ENCODE measurements around the gene COQ8A.
"Not testable (repeated sequence)": the region's sequence is repeated elsewhere in the genome, so short reads cannot be mapped to it uniquely, and the experiment has no call there.

COQ8A gene

DNA sequence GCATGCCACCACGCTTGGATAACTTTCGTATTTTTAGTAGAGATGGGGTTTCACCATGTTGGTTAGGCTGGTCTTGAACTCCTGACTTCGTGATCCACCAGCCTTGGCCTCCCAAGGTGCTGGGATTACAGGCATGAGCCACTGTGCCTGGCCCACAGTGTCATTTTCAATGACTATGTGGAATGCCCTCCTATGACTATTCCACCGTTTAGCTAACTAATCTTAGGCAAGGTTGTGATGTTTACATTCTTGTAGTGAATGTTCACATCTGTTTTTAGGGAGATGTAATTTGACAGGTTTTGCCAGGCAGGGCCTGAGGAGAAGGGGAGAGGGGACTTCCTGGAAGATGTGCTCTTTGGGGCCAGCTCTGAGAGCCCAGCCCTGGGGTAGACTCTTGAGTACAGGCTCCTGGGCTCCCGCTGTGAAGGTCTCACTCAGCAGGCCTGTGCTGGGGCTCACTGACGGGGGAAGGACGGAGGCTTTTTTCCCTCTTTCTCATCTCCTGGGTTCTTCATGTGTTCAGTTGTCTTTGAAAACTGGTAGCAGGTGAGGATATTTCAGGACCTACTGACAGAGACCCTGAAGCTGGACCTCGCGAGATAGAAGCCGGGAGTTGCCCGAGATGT is 13.2 kb downstream of the COQ8A start:
- no peak for DNase-seq (ENCODE audit: low spot score)

DNA sequence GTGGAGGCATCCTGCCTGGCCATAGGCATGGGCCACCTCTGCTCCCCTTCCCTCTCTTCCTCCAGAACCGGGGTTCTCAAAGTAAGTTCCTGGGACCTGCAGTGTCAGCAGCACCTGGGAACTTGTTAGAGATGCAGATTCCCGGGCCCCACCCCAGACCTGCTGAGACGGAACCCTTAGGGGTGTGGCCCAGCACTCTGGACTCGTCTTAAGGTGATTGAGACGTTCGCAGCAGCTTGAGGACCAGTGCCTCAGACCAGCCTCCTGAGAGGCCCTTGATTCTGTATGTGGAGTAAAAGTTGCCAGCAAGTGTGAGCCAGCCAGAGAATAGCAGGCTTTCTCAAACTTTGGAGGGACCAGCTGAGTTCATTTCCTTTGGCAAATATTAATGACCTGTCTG is 14.2 kb downstream of the COQ8A start:
- no peak for DNase-seq (ENCODE audit: low spot score)

DNA sequence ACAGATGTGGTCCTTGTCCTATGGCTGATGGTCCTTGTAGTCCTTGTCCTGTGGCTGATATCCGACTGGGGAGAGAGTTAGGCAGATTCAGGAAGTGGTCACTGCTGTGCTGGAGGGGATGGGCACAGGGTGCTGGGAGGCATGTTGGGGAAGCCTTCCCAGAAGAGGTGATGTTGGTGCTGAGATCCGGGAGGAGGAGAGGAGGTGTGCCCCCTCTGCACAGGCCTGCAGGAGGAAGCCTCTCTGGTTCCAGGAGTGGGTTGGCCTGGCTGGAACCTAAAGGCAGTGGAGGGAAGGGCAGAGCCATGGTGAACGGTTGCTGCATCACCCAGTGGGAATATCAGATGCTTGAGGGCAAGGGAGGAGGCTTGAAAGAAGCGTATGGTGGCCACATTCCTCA is 14.7 kb downstream of the COQ8A start:
- DNase-seq (ENCODE audit: low spot score): no peak

DNA sequence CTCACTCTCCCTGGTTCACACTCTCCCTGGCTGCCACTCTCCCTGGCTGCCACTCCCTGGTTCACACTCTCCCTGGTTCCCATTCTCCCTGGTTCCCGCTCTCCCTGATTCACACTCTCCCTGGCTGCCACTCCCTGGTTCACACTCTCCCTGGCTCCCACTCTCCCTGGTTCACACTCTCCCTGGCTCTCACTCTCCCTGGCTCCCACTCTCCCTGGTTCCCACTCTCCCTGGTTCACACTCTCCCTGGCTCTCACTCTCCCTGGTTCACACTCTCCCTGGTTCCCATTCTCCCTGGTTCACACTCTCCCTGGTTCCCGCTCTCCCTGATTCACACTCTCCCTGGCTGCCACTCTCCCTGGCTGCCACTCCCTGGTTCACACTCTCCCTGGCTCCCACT is 15.8 kb downstream of the COQ8A start:
- DNase-seq (ENCODE audit: low spot score): not testable (repeated sequence)

DNA sequence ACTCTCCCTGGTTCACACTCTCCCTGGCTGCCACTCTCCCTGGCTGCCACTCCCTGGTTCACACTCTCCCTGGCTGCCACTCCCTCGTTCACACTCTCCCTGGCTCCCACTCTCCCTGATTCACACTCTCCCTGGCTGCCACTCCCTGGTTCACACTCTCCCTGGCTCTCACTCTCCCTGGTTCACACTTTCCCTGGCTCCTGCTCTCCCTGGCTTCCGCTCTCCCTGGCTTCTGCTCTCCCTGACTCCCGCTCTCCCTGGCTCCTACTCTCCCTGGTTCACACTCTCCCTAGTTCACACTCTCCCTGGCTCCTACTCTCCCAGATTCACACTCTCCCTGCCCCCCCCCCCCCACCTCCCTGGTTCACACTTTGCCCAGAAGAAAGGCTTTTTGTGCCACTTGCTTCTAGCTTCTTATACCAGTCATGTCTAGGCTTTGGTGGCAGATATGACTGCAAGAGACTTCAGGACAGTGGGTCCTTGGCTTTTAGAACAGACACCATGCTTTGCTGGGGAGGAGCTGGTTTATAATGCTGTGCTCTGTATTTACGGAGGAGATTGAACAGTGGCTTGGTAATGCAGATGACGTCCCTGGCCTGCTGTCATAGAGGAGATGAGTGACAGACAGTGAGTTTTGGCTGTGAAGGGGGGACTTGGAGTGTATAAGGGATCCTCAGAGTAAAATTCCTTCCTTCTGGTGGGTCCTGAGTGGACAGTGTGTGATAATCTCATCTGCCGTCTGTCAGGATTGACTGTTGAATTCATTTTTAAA is 17.0 kb downstream of the COQ8A start:
- DNase-seq (ENCODE audit: low spot score): no peak

DNA sequence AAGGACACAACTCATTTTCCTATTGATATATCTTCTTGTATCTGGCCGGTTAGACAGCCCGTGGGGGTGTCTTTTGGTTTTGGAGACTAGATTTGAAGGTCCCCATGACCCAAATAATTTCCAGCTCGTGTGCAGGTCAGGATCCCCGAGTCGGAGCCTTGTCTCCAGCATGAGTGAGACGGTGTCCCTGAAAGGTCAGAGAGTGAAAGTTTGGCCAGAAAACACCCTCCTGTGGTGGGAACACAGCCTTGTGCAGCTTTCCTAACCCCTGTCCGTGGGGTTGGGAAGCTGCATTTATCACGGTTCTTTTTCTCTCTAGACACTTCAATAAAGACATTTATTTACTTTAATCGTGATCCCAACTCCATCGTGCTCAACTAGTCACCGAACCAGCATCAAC is 17.6 kb downstream of the COQ8A start:
- DNase-seq (ENCODE audit: low spot score): no peak

DNA sequence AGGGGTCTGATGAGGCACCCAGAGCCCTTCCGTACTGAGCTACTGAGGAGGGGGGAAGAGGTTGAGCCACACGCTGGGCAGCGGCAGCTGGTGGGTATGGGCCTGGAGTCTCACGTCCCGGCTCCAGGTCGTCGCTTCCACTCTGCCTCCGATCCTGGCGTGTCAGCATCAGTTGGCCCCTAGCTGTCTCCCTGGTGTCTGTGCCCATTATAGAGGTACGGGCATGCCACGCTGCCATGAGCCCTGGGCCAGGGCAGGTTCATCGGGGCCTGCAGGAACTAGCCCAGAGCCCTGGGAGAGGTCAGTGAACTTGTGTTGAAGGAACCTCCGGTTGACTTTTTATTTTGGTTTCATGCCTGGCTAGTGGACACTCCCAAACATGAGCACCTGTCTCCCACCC is 18.2 kb downstream of the COQ8A start:
- no peak for DNase-seq (ENCODE audit: low spot score)

DNA sequence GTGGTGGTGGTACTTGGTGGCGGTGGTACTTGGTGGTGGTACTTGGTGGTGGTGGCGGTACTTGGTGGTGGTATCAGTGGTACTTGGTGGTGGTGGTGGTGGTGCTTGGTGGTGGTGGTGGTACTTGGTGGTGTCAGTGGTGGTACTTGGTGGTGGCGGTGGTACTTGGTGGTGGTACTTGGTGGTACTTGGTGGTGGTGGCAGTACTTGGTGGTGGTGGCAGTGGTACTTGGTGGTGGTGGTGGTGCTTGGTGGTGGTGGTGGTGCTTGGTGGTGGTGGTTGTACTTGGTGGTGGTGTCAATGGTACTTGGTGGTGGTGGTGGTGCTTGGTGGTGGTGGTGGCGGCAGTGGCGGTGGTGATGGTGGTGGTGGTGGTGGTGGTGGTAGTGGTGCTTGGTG is 20.2 kb downstream of the COQ8A start:
- DNase-seq (ENCODE audit: low spot score): no peak

DNA sequence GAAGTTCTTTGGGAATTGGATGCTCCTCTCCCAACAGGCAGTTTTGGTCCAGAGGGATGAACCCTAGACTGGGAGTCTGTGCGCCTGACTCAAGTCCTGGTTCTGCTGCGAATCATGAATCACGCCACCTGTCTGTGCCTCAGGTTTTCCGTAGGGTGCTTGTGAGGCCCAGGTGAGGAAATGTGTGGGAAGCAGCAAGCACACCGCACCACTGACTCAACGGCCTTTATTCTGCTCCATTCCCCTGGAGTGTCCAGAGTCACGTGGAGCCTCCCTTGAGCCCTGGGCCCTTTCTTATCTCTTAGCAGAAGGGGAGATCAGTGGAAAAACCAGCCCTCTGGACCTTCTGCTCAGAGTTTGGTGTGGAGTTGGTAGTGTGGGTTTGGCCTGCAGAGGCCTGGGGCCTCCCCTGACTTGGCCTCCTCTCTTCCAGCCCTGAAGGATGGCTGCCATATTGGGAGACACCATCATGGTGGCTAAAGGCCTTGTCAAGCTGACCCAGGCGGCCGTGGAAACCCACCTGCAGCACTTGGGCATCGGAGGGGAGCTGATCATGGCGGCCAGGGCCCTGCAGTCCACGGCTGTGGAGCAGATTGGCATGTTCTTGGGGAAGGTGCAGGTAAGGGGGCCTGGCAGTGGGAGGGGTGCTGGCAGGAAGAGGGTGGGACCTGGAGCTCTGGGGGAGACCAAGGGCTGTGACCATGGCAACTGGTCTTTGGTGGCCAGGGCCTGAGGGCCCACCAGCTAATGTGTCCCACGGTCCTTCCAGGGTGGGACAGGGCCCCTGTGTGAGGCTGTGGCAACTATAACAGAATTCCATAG is 21.1 kb downstream of the COQ8A start:
- no peak for DNase-seq (ENCODE audit: low spot score)

DNA sequence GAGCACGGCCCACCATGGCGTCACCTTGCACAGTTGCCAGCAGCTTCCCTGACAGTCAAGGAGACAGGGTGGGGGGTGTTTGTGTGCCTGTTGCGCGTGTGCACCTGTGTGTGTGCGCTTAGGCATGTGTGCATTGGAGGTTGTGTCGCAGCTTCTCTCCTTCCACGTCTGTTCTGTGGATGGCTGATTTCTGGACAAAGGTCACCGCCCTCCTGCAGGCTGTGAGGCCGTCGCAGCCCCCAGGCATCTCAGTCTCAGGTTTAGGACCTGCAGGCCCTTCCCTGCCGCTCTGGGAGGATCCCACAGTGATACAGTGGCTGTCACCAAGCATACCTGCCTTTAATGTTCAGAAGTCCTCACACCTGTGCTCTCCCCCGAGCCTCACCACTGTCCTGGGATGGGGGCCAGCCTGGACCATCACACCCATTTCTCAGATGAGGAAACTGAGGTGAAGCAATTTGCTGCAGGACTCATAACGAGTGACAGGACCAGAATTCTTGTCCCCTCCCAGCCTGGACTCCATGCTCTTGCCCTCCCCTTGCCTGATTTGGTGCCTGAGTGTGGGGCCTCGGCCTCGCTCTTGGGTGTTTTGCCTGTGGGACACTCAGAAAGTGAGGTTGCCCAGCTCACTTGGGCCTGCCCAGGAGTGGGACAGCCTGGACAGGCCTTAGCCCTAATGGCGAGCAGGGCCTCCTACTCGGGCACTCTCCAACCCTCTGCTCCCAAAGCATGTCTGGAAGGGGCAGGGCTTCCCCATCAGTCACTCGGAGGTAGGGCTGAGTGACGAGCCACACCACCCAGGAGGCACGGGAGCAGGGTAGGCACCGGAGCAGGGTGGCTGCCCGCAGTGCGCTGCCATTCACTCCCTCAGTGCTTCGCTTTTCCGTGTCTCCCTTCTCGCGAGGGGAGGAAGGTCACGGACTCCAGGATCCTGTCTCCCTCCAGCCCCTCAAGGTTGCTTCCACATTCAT is 22.6 kb downstream of the COQ8A start:
- no peak for DNase-seq (ENCODE audit: low spot score)

DNA sequence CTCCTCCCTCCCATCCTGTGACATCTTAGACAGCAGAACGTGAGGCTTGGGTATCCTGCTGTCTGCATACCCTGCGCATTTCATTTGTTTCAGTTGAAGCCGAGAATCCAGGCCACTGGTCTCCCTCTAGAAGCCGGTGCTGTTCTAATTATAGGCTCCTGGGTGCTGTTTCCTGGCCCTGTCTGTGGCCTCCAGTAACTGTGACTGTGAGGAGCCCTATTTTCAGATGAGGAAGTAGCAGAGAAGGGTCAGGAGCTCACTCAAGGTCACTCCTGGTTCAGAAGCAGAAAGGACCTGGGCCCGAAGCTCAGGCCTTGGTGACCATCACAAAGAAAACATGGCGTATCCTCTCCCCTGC is 24.0 kb downstream of the COQ8A start:
- no peak for DNase-seq (ENCODE audit: low spot score)

DNA sequence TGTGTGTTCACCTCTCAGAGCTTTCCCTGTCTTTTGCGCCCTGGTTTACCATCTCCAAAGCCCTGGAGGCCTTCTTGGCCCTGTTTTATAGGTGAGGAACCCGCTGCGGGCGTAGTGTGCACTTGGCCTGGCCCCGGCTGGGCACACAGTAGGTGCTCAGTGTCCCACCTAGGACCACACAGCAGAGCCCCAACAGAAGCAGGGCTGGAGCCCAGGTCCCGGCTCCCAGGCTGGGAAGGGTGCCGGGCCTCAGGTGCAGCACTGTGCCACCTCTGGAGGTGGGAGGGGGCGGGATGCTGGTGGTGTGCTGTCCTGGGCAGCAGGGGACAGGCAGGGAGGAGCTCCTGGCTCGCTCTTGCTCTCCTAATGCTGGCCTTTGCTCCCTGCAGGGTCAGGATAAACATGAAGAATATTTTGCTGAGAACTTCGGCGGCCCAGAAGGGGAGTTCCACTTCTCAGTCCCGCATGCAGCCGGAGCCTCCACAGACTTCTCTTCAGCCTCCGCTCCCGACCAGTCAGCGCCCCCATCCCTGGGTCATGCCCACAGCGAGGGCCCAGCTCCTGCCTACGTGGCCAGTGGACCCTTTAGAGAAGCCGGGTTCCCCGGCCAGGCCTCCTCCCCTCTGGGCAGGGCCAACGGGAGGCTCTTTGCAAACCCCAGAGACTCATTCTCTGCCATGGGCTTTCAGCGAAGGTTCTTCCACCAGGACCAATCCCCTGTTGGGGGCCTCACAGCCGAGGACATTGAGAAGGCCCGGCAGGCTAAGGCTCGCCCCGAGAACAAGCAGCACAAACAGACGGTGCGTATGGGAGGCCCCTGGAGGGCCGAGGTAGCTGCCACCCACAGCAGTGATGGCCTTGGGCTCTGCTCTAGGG is 24.8 kb downstream of the COQ8A start:
- DNase-seq (ENCODE audit: low spot score): no peak

DNA sequence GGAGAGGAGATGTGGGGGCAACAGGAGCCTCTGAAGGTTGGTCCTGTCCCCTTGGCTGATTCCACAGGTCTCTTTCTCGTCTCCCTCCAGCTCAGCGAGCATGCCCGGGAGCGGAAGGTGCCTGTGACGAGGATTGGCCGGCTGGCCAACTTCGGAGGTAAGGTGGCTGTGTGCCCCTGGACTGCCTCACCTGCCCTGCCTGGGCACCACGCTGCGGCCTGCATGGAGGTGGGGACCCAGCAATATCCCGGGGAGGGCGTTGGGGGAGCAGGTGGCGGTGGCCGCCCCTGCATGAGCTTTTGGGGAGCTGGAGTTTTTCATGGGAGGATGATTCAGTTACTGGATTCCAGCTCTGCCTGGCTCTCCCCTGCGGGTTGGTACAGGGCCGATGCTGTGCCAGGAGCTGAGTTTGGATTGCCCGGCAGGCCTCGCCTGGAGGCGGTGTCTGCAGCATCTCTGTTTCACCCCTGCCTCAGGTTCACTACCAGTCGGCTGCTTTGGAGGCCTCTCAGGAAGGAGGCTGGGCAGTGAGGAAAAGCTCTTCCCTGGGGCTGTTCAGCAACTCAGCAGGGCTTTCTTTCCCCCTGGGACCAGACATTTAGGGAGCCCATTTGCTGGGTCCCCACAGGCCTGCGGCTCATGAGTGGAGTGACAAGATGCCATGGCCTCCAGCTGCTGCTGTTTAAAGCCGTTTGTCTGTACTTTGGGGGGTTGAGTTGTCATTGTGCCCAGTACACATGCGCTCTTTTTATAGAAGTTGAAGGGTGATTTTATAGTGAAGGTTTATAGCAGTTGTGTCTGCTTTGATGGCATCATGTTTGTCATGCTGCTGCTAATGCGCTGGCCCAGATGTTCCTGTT is 25.7 kb downstream of the COQ8A start:
- no peak for DNase-seq (ENCODE audit: low spot score)

DNA sequence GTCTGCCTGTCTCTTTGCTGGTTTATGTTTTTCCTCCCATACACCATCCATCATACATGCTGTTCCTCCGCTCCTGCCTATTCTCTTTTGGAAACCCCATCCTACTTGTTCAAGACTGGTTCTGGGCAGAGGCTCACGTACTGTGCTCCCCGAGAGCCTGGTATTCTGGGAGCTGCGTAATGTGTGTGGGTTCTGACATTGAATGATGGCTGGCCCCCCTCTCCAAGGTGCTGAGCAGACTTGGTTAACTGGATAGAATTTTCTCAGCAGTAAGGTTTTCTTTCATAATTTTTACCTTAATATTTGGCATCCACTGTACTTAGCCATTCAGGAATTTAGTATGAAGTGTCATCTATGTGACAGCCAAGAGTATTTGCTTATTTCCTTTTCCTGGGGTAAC is 26.6 kb downstream of the COQ8A start:
- no peak for DNase-seq (ENCODE audit: low spot score)

DNA sequence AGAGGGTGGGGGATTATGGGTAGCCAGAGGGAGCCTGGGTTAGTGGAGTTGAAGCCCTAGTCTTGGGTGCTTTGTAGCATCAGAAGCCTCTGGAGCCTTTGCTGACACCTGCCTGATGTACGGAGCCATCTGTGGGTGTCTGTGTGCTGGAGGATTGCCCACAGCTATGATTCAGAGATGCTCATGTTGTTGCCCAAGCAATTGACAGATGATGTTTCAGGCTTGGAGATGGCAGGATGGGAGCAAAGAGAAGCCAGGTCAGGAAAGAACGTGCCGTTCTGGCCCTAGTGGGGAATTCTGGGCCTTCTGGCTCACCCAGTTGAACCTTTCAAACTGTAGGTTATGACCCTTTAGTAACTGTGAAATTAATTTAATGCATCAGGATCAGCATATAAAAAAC is 27.6 kb downstream of the COQ8A start:
- DNase-seq (ENCODE audit: low spot score): no peak

DNA sequence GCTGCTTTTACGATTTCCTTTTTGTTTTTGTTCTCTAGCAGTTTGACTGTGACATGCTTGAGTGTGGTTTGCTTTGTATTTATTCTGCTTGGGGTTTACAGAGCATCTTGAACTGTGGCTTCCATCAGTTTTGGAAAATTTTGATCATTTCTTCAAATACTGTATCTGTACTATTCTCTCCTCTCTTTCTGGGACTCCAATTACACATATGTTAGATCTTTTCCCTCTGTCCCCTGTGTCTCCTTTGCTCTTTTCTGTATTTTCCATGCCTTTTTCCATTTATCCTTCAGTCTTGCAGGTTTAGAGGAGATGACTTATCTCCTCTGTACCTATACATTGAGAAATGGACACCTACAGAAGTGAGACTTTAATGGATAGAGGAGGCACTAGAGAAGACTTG is 31.7 kb downstream of the COQ8A start:
- no peak for DNase-seq (ENCODE audit: low spot score)

DNA sequence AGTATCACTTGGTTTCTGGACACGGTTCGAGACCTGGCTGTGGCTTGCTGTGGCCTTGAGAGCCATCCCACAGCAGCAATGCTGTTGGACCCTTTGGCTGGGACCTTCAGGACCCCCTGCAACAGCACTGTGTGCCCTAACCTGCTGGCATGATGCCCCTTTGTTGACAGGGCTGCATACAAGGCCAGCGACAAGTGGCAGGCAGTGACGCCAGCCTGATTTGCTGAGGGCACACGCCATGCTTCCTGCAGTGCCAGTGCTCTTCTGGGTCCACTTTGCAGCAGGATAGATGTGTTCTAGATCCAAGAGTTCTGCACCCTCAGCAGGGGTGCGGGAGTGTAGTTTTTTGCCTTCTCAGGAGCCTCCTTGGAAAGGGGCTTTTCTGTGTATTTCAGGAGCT is 32.8 kb downstream of the COQ8A start:
- no peak for DNase-seq (ENCODE audit: low spot score)

DNA sequence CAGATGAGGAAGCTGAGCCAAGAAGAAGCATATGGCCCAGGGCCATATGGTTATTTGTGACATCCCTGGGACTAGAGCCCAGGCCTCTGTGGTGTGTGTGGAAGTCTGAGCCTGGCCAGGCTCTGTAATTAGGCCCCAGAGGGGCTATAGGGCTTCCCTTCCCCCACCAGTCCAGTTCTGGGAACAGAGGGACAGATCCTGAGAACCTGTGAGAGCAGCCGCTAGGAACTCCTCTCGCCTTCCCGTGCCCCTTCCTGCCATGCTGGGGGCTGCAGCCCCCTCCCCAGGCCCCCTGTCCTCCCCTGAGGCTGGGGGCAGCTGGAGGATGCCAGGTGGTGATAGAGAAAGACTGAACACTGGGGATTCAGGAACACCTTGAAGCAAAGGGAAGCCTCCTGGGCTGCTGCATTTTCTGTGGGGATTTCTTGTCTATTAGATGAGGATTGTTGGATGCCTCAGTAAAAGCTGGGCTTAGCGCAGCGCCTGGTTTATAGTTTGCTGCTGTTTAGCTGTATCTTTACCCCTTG is 33.3 kb downstream of the COQ8A start:
- DNase-seq (ENCODE audit: low spot score): no peak

DNA sequence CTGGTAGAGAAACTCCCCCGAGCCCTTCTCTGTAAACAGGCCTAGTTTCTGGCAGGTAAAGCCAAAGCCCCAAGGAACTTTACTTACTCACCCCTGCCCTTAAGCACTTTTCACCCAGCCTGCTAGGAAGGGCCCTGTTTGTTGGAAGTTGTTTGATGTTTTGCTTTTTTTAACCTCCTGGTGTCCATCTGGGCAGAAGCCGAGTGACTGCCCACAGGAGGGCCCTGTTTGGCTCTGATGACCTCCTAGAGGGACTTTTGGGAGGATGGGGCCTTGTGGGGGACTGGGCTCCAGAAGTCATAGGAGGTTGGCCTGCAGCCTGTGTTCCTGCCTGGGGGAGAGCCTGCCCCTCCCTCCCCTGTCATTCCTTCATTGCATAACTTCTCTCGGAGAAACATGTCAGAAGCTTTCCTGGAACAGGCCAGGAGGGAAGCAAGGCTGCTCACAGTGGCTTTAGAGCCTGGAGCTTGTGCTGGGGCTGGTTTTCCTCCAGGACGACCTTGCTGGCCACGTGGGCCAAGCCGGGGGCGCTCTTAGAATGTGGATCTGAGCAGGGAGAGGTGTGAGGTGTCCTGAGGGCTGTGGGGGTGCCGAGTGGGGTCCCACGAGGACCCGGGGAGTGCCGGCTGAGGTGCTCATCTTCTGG is 33.9 kb downstream of the COQ8A start:
- no peak for DNase-seq (ENCODE audit: low spot score)

Data from germinal center (tissue), 1 donor.